ENCODE data around the gene MCC. TPM values are rescaled to one million over a fixed set of nuclear protein-coding genes. Genes with fewer than 3 reads are reported as not detected.
"Not testable (repeated sequence)": the region's sequence is repeated elsewhere in the genome, so short reads cannot be mapped to it uniquely, and the experiment has no call there.

The MCC gene
- total and polyA plus RNA-seq, 2 donors (not counting 1 experiment from before 2014, with no cell fraction given): 0.09 to 0.32 TPM

DNA sequence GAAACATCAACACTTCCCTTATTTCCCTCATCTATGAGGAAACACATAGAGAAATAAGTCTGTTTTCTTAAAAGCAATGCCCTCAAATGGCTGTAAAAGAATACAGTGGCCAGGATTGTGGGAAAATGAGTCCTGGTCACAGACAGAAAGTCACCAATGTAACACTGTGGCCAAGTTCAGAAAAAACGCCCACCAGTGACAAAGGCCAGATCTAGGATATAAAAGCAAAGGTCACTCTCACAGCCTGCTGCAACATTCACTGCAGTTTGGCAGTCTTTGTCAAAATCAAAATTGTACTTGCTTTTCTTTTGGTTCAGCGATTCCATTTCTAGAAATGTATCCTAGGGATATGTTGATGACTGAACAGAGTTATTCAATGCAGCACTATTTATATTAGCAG lies 84.0 kb downstream of the MCC start:
- Mint-ChIP-seq H3K4me1 (no peaks in the 10 kb centered on the region), H3K4me3 (no peak overlapping the region), H3K27ac (no peak overlapping the region), H3K27me3 (peaks cover 7% of the 10 kb centered on the region), H3K9me3 (ENCODE audit: insufficient read depth) (no peaks in the 10 kb centered on the region)
- CTCF ChIA-PET: no interaction called here
- Histone ChIP-seq H3K27me3 (replicated peaks in 1 of 4; ENCODE audit: control extremely low read depth in 1 of 4, control insufficient read depth in 3 of 4, insufficient read depth in 4 of 4, low read length in 3 of 4) (peaks cover 0 to 3% (median under 1%) of the 10 kb centered on the region in 4 experiments), H3K9ac (ENCODE audit: low read length) (no peak overlapping the region), H3K4me1 (ENCODE audit: control insufficient read depth in 2 of 2, insufficient read depth in 2 of 2, low read length in 2 of 2) (no peaks in the 10 kb centered on the region), H3K9me3 (ENCODE audit: control extremely low read depth in 1 of 3, control insufficient read depth in 2 of 3, insufficient read depth in 1 of 3, low read length in 2 of 3) (no peaks in the 10 kb centered on the region), H3K4me2 (replicated peaks; ENCODE audit: low read depth, low read length, poor library complexity, severe bottlenecking) (no peak overlapping the region), H4K20me1 (ENCODE audit: control insufficient read depth, insufficient read depth, low read length, poor library complexity, severe bottlenecking) (no peaks in the 10 kb centered on the region), H3K36me3 (replicated peaks in 1 of 2; ENCODE audit: control extremely low read depth in 1 of 2, control insufficient read depth in 1 of 2, extremely low read depth in 1 of 2, insufficient read depth in 2 of 2, low read length in 1 of 2) (no peaks in the 10 kb centered on the region), H2AFZ (ENCODE audit: insufficient read depth, low read depth, low read length, poor library complexity, severe bottlenecking) (no peak overlapping the region), H3K4me3 (ENCODE audit: control extremely low read depth in 1 of 5, extremely low read depth in 1 of 5, insufficient read depth in 1 of 5, low read depth in 2 of 5, low read length in 4 of 5) (no peak overlapping the region), H3K27ac (ENCODE audit: low read length in 2 of 2) (no peak overlapping the region), H3K79me2 (ENCODE audit: control insufficient read depth, insufficient read depth, low read length) (no peaks in the 10 kb centered on the region)
- TF ChIP-seq EZH2 (IDR thresholded peaks at IDR 0.05; ENCODE audit: borderline replicate concordance, insufficient read depth, low read depth, low read length, poor library complexity, severe bottlenecking): no peak
- TF ChIP-seq, protein P1, sequence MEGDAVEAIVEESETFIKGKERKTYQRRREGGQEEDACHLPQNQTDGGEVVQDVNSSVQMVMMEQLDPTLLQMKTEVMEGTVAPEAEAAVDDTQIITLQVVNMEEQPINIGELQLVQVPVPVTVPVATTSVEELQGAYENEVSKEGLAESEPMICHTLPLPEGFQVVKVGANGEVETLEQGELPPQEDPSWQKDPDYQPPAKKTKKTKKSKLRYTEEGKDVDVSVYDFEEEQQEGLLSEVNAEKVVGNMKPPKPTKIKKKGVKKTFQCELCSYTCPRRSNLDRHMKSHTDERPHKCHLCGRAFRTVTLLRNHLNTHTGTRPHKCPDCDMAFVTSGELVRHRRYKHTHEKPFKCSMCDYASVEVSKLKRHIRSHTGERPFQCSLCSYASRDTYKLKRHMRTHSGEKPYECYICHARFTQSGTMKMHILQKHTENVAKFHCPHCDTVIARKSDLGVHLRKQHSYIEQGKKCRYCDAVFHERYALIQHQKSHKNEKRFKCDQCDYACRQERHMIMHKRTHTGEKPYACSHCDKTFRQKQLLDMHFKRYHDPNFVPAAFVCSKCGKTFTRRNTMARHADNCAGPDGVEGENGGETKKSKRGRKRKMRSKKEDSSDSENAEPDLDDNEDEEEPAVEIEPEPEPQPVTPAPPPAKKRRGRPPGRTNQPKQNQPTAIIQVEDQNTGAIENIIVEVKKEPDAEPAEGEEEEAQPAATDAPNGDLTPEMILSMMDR (IDR thresholded peaks at IDR 0.05): no peak
- ATAC-seq (ENCODE audit: low read depth) (no peak), DNase-seq (no peak)
- POLR2A ChIA-PET: no interaction called here
- WGBS (ENCODE audit: insufficient coverage): 75% methylated on average over 1 of the region's 2 CpGs
- intact Hi-C loops (cut with micrococcal nuclease): no loop called here

DNA sequence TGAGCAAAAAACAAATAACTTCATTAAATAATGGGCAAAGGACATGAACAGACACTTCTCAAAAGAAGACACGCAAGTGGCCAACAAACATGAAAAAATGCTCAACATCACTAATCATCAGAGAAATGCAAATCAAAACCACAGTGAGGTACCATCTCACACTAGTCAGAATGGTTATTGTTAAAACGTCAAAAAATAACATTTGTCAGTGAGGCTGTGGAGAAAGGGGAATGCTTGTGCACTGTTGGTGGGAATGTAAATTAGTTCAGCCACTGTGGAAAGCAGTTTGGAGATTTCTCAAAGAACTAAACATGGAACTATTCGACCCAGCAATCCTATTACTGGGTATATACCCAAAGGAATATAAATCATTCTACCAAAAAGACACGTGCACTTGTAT lies 90.3 kb downstream of the MCC start:
- H2AFZ ChIP-seq (ENCODE audit: insufficient read depth, low read depth, low read length, poor library complexity, severe bottlenecking); H3K4me3 ChIP-seq (ENCODE audit: control extremely low read depth in 1 of 5, extremely low read depth in 1 of 5, insufficient read depth in 1 of 5, low read depth in 2 of 5, low read length in 4 of 5); CTCF ChIA-PET; H3K4me1 ChIP-seq (ENCODE audit: control insufficient read depth in 2 of 2, insufficient read depth in 2 of 2, low read length in 2 of 2); H3K4me1 Mint-ChIP-seq; H3K36me3 ChIP-seq (replicated peaks in 1 of 2; ENCODE audit: control extremely low read depth in 1 of 2, control insufficient read depth in 1 of 2, extremely low read depth in 1 of 2, insufficient read depth in 2 of 2, low read length in 1 of 2); POLR2A ChIA-PET; H3K79me2 ChIP-seq (ENCODE audit: control insufficient read depth, insufficient read depth, low read length); ATAC-seq (ENCODE audit: low read depth); H3K9me3 Mint-ChIP-seq (ENCODE audit: insufficient read depth); H3K27me3 Mint-ChIP-seq; H3K27me3 ChIP-seq (replicated peaks in 1 of 4; ENCODE audit: control extremely low read depth in 1 of 4, control insufficient read depth in 3 of 4, insufficient read depth in 4 of 4, low read length in 3 of 4); H3K27ac Mint-ChIP-seq; DNase-seq; H3K4me3 Mint-ChIP-seq; H4K20me1 ChIP-seq (ENCODE audit: control insufficient read depth, insufficient read depth, low read length, poor library complexity, severe bottlenecking); H3K4me2 ChIP-seq (replicated peaks; ENCODE audit: low read depth, low read length, poor library complexity, severe bottlenecking); H3K9me3 ChIP-seq (ENCODE audit: control extremely low read depth in 1 of 3, control insufficient read depth in 2 of 3, insufficient read depth in 1 of 3, low read length in 2 of 3); H3K27ac ChIP-seq (ENCODE audit: low read length in 2 of 2); H3K9ac ChIP-seq (ENCODE audit: low read length); intact Hi-C loops (cut with micrococcal nuclease): not testable (repeated sequence)
- 100% methylated on average over 1 of the region's 4 CpGs for WGBS (ENCODE audit: insufficient coverage)

Data from B cell (primary cell).